ENCODE data around the gene SLC17A4. TPM values are rescaled to one million over a fixed set of nuclear protein-coding genes. Genes with fewer than 3 reads are reported as not detected.

SLC17A4 gene
- total RNA-seq, 1 donor from 2014 or later, result not detected

DNA sequence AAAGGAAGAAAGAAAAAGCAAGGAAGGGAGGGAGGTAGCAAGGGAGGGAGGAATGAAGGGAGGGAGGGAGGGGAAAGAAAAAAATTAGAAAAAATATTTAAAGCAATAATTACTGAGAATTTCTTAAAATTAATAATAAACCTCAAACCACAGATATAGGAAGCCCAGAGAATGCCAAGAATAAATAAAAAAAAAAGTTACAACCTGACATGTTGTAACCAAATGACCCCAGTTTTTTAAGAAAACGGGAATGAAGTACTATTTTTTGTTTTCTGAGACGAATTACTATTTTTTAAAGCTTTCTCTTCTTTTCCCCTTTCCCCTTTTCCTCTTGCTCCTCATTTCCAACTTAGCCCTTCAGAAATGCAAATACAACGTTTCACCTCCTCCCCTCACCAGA is 60.7 kb downstream of the SLC17A4 start:
- no peak for DNase-seq (ENCODE audit: low read depth in 2 of 2)

DNA sequence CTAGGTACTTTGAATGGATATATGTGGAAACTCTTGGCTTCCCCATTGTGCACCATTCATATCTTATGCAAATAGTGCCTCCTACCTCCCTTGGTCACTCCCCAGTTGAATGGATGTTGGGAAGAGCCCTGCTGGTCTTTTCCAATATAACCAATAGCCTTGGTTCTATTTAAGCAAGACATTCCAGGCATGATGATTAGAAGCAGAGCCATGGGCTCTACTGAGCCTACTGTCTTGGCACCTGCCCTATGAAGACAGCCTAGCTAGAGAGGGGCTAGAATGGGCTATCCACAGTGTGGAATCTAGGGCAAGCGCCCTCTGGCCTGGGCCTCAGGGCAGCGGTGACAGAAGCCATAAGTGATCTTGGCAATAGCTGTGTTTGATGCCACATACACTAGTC is 61.7 kb downstream of the SLC17A4 start:
- DNase-seq (ENCODE audit: low read depth in 2 of 2), result no peak

DNA sequence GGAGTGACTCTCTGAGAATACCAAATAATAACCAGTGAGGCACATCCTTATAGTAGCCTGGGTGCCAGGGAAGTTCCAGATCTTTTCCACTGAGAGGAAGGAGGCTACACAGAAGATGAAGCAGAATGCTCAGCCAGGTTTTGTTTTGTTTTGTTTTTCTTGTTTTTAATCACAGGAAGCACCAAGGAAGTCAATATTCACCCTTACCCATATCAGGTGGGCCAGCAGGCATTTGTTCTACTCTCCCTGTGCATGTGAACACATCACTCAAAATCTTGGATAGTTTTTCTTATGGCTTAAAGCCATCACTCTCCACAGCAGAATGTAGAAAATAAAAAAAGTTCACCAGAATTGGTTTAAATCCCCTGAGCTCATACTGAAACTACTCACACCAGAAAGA is 66.8 kb downstream of the SLC17A4 start:
- DNase-seq (ENCODE audit: low read depth in 2 of 2), result no peak

DNA sequence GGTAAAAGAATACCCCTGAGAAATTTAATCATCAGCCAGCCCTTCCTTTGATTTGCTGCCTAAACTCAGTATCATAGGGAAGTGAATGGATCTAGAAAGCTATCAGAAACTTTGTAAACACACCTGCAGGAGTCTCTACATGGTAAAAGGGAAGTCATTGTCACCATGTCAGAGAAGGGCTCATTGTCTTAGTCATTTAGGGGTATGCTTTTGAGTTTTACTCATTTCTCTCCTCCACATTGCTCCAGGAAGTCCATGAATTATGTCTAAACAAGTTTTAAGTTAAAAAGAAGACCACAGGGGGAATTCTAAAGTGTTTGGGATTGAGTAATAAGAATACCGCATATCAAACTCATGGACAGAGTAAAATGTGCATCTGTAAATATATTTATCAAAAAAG is 74.8 kb downstream of the SLC17A4 start:
- DNase-seq (ENCODE audit: low read depth in 2 of 2), result no peak

DNA sequence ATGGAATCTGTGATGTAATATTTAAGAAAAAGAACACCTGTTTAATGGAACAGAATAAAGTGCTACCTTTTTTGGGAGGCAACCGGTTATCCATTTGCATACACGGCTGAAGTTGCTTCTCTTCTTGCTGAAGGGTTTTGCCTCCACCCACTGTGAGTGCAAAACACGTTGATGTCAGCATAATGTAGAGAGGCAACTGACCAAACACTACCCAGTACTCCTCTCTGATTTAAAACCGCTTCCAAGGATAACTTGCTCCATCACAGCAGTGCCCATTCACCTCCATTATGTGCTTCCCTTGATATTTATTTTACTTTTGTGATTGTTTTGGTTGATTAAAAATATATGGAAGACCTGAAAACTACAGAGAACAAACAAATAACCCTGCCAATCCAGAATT is 75.9 kb downstream of the SLC17A4 start:
- DNase-seq (ENCODE audit: low read depth in 2 of 2), result no peak

Other genes with a start within 250 kb of the SLC17A4 start
- gene SCGN, start 102.5 kb upstream of the SLC17A4 start, total RNA-seq, result under 0.01 TPM in 1 of 2 replicates, not detected in the other
- gene SLC17A1, start 77.3 kb downstream of the SLC17A4 start, total RNA-seq, result not detected in 2 replicates
- not detected in 2 replicates for gene SLC17A3, start 119.5 kb downstream of the SLC17A4 start, total RNA-seq
- gene SLC17A2, start 175.9 kb downstream of the SLC17A4 start, total RNA-seq, result not detected in 2 replicates
- 4.7 and 6.3 TPM in 2 replicates for gene TRIM38, start 208.1 kb downstream of the SLC17A4 start, total RNA-seq